H1 (cell line): ENCODE measurements around the gene NAV3. TPM values are rescaled to one million over a fixed set of nuclear protein-coding genes. Genes with fewer than 3 reads are reported as not detected.

Experiments
- CTCF ChIA-PET: fragments of 300-600 bp; sonication (Branson Sonifier 250); formaldehyde crosslinking; loops from one replicate; lab custom pipeline; 2021; ENCODE audit not compliant: partially characterized antibody; lab: Charles Lee
- POLR2A ChIA-PET: fragments of 300-600 bp; sonication (Branson Sonifier 250); formaldehyde crosslinking; loops from one replicate; lab custom pipeline; 2021; ENCODE audit warnings: inconsistent platforms; ENCODE audit not compliant: partially characterized antibody; lab: Charles Lee
- DNase-seq, 2 experiments: peaks; one replicate each; pipeline versions ENCODE4 v3.0.0 to v3.0.0-alpha.2; 2010 to 2022; ENCODE audit warnings: low spot score in 2 of 2, low read depth in 1 of 2, mixed read lengths in 1 of 2
- FAIRE-seq: peaks from 2 replicates; lab custom pipeline; 2011; peaks lifted over from hg19 to GRCh38; lab: Jason Lieb, UNC
- H2AFZ ChIP-seq: 2 replicates; pipeline ENCODE4 v1.8.1; 2012; ENCODE audit warnings: low read length, inconsistent platforms
- H2AK5ac ChIP-seq: 2 replicates; pipeline ENCODE4 v1.6.1; 2013; ENCODE audit warnings: low read depth, low read length
- H2BK120ac ChIP-seq: replicated peaks from 2 replicates; pipeline ENCODE3; 2013; ENCODE audit warnings: low read depth, low read length, inconsistent platforms
- H2BK12ac ChIP-seq: 2 replicates; pipeline ENCODE4 v1.6.1; 2013; ENCODE audit warnings: low read depth, low read length
- H2BK15ac ChIP-seq: 2 replicates; pipeline ENCODE4 v1.6.1; 2013; ENCODE audit warnings: low read length
- H2BK20ac ChIP-seq: 2 replicates; pipeline ENCODE4 v1.6.1; 2013; ENCODE audit warnings: low read length
- H2BK5ac ChIP-seq: 2 replicates; pipeline ENCODE4 v1.6.1; 2013; ENCODE audit warnings: low read depth, low read length
- H3K14ac ChIP-seq: 2 replicates; pipeline ENCODE4 v1.6.1; 2013; ENCODE audit warnings: inconsistent platforms; ENCODE audit not compliant: insufficient read length
- H3K18ac ChIP-seq: 2 replicates; pipeline ENCODE4 v1.6.1; 2013; ENCODE audit warnings: low read length; ENCODE audit errors: extremely low read depth
- H3K23ac ChIP-seq: 2 replicates; pipeline ENCODE4 v1.6.1; 2013; ENCODE audit warnings: inconsistent platforms; ENCODE audit not compliant: insufficient read length
- H3K23me2 ChIP-seq: 2 replicates; pipeline ENCODE4 v1.6.1; 2013; ENCODE audit warnings: low read depth, low read length
- H3K27ac ChIP-seq: 2 replicates; pipeline ENCODE4 v1.6.1; 2011; ENCODE audit warnings: low read depth, low read length, inconsistent platforms
- H3K27me3 ChIP-seq, 4 experiments: replicated peaks in 1 of 4; 1 replicate in 1 of 4; 2 replicates in 3 of 4; pipeline versions ENCODE4 v1.6.1 to v1.8.1; 2011 to 2013; ENCODE audit warnings: low read length in 3 of 4, mild to moderate bottlenecking in 3 of 4, inconsistent platforms in 2 of 4, mixed read lengths in 2 of 4, moderate library complexity in 1 of 4; ENCODE audit not compliant: control insufficient read depth in 3 of 4, insufficient read depth in 3 of 4; ENCODE audit errors: extremely low read depth in 1 of 4
- H3K36me3 ChIP-seq, 4 experiments: 2 replicates each; pipeline versions ENCODE4 v1.6.1 to v1.8.1; 2011 to 2013; ENCODE audit warnings: mild to moderate bottlenecking in 4 of 4, low read length in 3 of 4, moderate library complexity in 2 of 4, control low read depth in 1 of 4, inconsistent platforms in 1 of 4; ENCODE audit not compliant: insufficient read depth in 4 of 4, control insufficient read depth in 2 of 4
- H3K4ac ChIP-seq: replicated peaks from 2 replicates; pipeline ENCODE3; 2013; ENCODE audit warnings: low read length, low read depth, mixed read lengths, inconsistent platforms; ENCODE audit not compliant: insufficient read length
- H3K4me1 ChIP-seq, 4 experiments: replicated peaks in 1 of 4; 1 replicate in 1 of 4; 2 replicates in 3 of 4; pipeline versions ENCODE4 v1.6.1 to v1.8.1; 2011 to 2013; ENCODE audit warnings: low read length in 3 of 4, inconsistent platforms in 2 of 4, mixed read lengths in 1 of 4; ENCODE audit not compliant: insufficient read depth in 4 of 4, control insufficient read depth in 3 of 4
- H3K4me2 ChIP-seq, 2 experiments: 2 replicates each; pipeline versions ENCODE4 v1.6.1 to v1.8.1; 2011 to 2013; ENCODE audit warnings: low read depth in 2 of 2, low read length in 2 of 2, control low read depth in 1 of 2, inconsistent platforms in 1 of 2, mild to moderate bottlenecking in 1 of 2; ENCODE audit not compliant: insufficient read depth in 1 of 2
- H3K4me3 ChIP-seq, 4 experiments: fragments of 200-600, 300-600 bp in 1 of 4; sonication (generic), shearing (Covaris generic), sonication (Bioruptor Twin) in 1 of 4; 2 replicates each; pipeline versions ENCODE4 v1.5.1 to v1.8.1; 2011 to 2016; ENCODE audit warnings: low read length in 4 of 4, low read depth in 3 of 4, control low read depth in 2 of 4, inconsistent platforms in 2 of 4, mild to moderate bottlenecking in 2 of 4, mixed read lengths in 1 of 4, moderate library complexity in 1 of 4; ENCODE audit not compliant: insufficient read depth in 2 of 4; ENCODE audit errors: extremely low read depth in 1 of 4
- H3K56ac ChIP-seq: replicated peaks from 2 replicates; pipeline ENCODE3; 2013; ENCODE audit warnings: low read depth, mild to moderate bottlenecking, mixed read lengths, low read length, inconsistent platforms; ENCODE audit not compliant: insufficient read length
- H3K79me1 ChIP-seq: 2 replicates; pipeline ENCODE4 v1.6.1; 2013; ENCODE audit warnings: low read depth, low read length, control low read depth
- H3K79me2 ChIP-seq, 2 experiments: 2 replicates each; pipeline versions ENCODE4 v1.6.1 to v1.8.1; 2012 to 2013; ENCODE audit warnings: low read length in 2 of 2, mild to moderate bottlenecking in 2 of 2, inconsistent platforms in 1 of 2; ENCODE audit not compliant: insufficient read depth in 2 of 2, control insufficient read depth in 1 of 2
- H3K9ac ChIP-seq, 4 experiments: replicated peaks in 1 of 4; 1 replicate in 1 of 4; 2 replicates in 3 of 4; pipeline versions ENCODE4 v1.6.1 to v1.8.1; 2011 to 2013; ENCODE audit warnings: low read depth in 3 of 4, low read length in 3 of 4, control low read depth in 2 of 4, mild to moderate bottlenecking in 2 of 4, moderate library complexity in 2 of 4, inconsistent platforms in 1 of 4; ENCODE audit errors: extremely low read depth in 1 of 4
- H3K9me3 ChIP-seq, 2 experiments: 2 replicates each; pipeline versions ENCODE4 v1.6.1 to v1.8.1; 2012 to 2013; ENCODE audit warnings: mild to moderate bottlenecking in 2 of 2, moderate library complexity in 2 of 2, control low read depth in 1 of 2, inconsistent platforms in 1 of 2, low read depth in 1 of 2, low read length in 1 of 2, mixed read lengths in 1 of 2; ENCODE audit not compliant: insufficient read depth in 2 of 2
- H4K20me1 ChIP-seq, 2 experiments: replicated peaks in 1 of 2; 2 replicates each; pipeline versions ENCODE3 to v1.8.1; 2011 to 2013; ENCODE audit warnings: inconsistent platforms in 2 of 2, low read length in 2 of 2, mild to moderate bottlenecking in 1 of 2; ENCODE audit not compliant: insufficient read depth in 2 of 2, control insufficient read depth in 1 of 2
- H4K5ac ChIP-seq: 2 replicates; pipeline ENCODE4 v1.6.1; 2013; ENCODE audit warnings: low read length, low read depth, mixed read lengths, inconsistent platforms; ENCODE audit not compliant: insufficient read length
- H4K8ac ChIP-seq: 2 replicates; pipeline ENCODE4 v1.8.0; 2013; ENCODE audit warnings: mild to moderate bottlenecking, moderate library complexity, low read length, inconsistent platforms; ENCODE audit not compliant: insufficient read depth; ENCODE audit errors: extremely low read depth
- H4K91ac ChIP-seq: replicated peaks from 2 replicates; pipeline ENCODE3; 2013; ENCODE audit warnings: low read length, mixed read lengths, inconsistent platforms; ENCODE audit not compliant: insufficient read length
- SUZ12 ChIP-seq: fragments of 200-600 bp; sonication (generic); IDR thresholded peaks from 2 replicates; pipeline ENCODE4 v1.6.1; 2012; ENCODE audit warnings: mild to moderate bottlenecking, inconsistent platforms, low read length, moderate library complexity, mixed read lengths
- TBP ChIP-seq: IDR thresholded peaks from 2 replicates; pipeline ENCODE4 v1.6.1; 2011; ENCODE audit warnings: low read depth, low read length, improper control_type of control experiment
- ZNF274 ChIP-seq: IDR thresholded peaks from 2 replicates; pipeline ENCODE4 v1.7.0; 2012; ENCODE audit warnings: low read length, borderline replicate concordance; ENCODE audit errors: extremely low read depth
- WGBS, 2 experiments: shearing (Covaris generic) in 1 of 2; methylation state at CpG; one replicate each; pipeline versions ENCODE4 v1.1.6 to v1.1.7; 2013 to 2015; ENCODE audit warnings: low lambda C conversion rate in 2 of 2, mixed read lengths in 2 of 2, inconsistent platforms in 1 of 2, low coverage in 1 of 2, missing lambda C conversion rate in 1 of 2; ENCODE audit not compliant: insufficient replicate concordance in 2 of 2, insufficient coverage in 1 of 2, insufficient read length in 1 of 2; ENCODE audit errors: extremely low coverage in 1 of 2, missing lambda C conversion rate in 1 of 2; 5-methylcytosine and 5-hydroxymethylcytosine counted together
- polyA plus RNA-seq, 7 experiments: library from polyadenylated mRNA; depleted of rRNA in 3 of 7; stranded (reverse) in 5 of 7; unstranded in 2 of 7; fragments of >200 nt in 5 of 7; fragments of 200-250 nt in 2 of 7; gene quantifications; 1 replicate in 5 of 7; 2 replicates in 1 of 7; 4 replicates in 1 of 7; pipeline versions ENCODE4 v1.2.1 to v1.2.3, GENCODE V29; 2011 to 2013; ENCODE audit warnings: missing spikeins in 2 of 7, mixed read lengths in 2 of 7
- total RNA-seq: library from RNA; stranded (reverse); fragmentation: NEBNext Ultra II Directional; extraction: Animal tissue kit (Norgen Biotek cat#: 25700); gene quantifications from 2 replicates; pipeline ENCODE4 v1.2.1, GENCODE V29; 2021
- TF ChIP-seq, protein P1 (sequence below): IDR thresholded peaks from 2 replicates; pipeline ENCODE4 v1.6.1; 2012; ENCODE audit warnings: low read length, inconsistent platforms

Gene NAV3
- total and polyA plus RNA-seq, 2 of the 8 experiments (the other 6 are each of a cell fraction or from before 2014, with no cell fraction given) = 0.47 to 5.0 TPM

DNA sequence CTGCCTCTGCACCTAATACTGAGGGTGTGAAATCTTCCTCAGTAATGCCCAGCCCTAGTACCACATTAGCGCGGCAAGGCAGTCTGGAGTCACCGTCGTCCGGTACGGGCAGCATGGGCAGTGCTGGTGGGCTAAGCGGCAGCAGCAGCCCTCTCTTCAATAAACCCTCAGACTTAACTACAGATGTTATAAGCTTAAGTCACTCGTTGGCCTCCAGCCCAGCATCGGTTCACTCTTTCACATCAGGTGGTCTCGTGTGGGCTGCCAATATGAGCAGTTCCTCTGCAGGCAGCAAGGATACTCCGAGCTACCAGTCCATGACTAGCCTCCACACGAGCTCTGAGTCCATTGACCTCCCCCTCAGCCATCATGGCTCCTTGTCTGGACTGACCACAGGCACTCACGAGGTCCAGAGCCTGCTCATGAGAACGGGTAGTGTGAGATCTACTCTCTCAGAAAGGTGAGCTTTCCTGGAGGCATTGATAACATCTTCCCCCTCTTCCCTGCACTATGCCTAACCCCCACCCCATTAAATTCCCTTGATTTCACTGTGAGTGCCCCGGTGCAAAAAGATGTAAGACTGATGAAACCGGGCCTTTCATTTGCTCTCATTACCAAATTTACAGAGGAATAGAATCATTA, 291.4 kb downstream of the NAV3 start:
- no peak overlapping the region for H2BK120ac ChIP-seq
- H4K20me1 ChIP-seq = no peaks in the 10 kb centered on the region
- H3K9ac ChIP-seq = no peak overlapping the region
- H3K4ac ChIP-seq = no peak overlapping the region
- 93% methylated on average over 16 of the region's 16 CpGs; no CpG with 5 or more reads in 1 of the 2 experiments for WGBS, 2 experiments
- no peak for FAIRE-seq
- H3K27ac ChIP-seq = no peak overlapping the region
- H3K56ac ChIP-seq = no peak overlapping the region
- H3K27me3 ChIP-seq = no peaks in the 10 kb centered on the region
- H3K14ac ChIP-seq = no peak overlapping the region
- no peak overlapping the region for H2AK5ac ChIP-seq
- TF ChIP-seq, protein P1, sequence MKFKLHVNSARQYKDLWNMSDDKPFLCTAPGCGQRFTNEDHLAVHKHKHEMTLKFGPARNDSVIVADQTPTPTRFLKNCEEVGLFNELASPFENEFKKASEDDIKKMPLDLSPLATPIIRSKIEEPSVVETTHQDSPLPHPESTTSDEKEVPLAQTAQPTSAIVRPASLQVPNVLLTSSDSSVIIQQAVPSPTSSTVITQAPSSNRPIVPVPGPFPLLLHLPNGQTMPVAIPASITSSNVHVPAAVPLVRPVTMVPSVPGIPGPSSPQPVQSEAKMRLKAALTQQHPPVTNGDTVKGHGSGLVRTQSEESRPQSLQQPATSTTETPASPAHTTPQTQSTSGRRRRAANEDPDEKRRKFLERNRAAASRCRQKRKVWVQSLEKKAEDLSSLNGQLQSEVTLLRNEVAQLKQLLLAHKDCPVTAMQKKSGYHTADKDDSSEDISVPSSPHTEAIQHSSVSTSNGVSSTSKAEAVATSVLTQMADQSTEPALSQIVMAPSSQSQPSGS = no peak
- TF ChIP-seq TBP (no peak), SUZ12 (no peak), ZNF274 (no peak)
- H3K79me2 ChIP-seq = no peaks in the 10 kb centered on the region
- no peak for DNase-seq
- H3K23me2 ChIP-seq = no peaks in the 10 kb centered on the region
- H2BK12ac ChIP-seq = no peak overlapping the region
- no peak overlapping the region for H3K4me2 ChIP-seq
- 0 out of 2 replicates have a peak overlapping the region, but pooled peaks have one; percentile 23 for H2AFZ ChIP-seq
- no peak overlapping the region for H4K8ac ChIP-seq
- H3K4me1 ChIP-seq = peaks cover 0 to 4% (median 0%) of the 10 kb centered on the region in 4 experiments; a peak in 2 of 7 replicates
- no peaks in the 10 kb centered on the region for H3K36me3 ChIP-seq
- ChIA-PET POLR2A (no interaction called here), CTCF (interaction anchor here (0.6 to 3.4 kb wide), 16 partner anchors 8 to 397 kb away, joined by 3 to 12 read pairs (median 4); no protein-coding TSS in a partner anchor)
- no peak overlapping the region for H4K5ac ChIP-seq
- H2BK20ac ChIP-seq = no peak overlapping the region
- H2BK5ac ChIP-seq = 0 out of 2 replicates have a peak overlapping the region, but pooled peaks have one; percentile 35
- no peak overlapping the region for H3K23ac ChIP-seq
- H2BK15ac ChIP-seq = no peak overlapping the region
- no peaks in the 10 kb centered on the region for H3K9me3 ChIP-seq
- no peak overlapping the region for H4K91ac ChIP-seq
- H3K79me1 ChIP-seq = no peaks in the 10 kb centered on the region
- no peak overlapping the region for H3K18ac ChIP-seq
- H3K4me3 ChIP-seq = no peak overlapping the region
